Vagina (tissue), 2 donors: Measurements from ENCODE around the gene MEX3A. TPM values are rescaled to one million over a fixed set of nuclear protein-coding genes. Genes with fewer than 3 reads are reported as not detected.
"Not testable (repeated sequence)": the region's sequence is repeated elsewhere in the genome, so short reads cannot be mapped to it uniquely, and the experiment has no call there.

ENCODE experiments used
- DNase-seq, 2 donors: peaks; one replicate each; pipeline ENCODE4 v3.0.0-alpha.2; 2017; ENCODE audit errors: extremely low spot score in 2 of 2
- H3K27ac ChIP-seq: fragments of 200-600 bp; sonication (generic); one replicate; pipeline ENCODE4 v1.5.1; 2019
- H3K27me3 ChIP-seq: fragments of 200-600 bp; sonication (generic); one replicate; pipeline ENCODE4 v1.5.1; 2019
- H3K36me3 ChIP-seq, 2 donors: fragments of 200-600 bp; sonication (generic); one replicate each; pipeline ENCODE4 v1.5.1; 2017 to 2019
- H3K4me1 ChIP-seq: fragments of 200-600 bp; sonication (generic); one replicate; pipeline ENCODE4 v1.5.1; 2019
- H3K4me3 ChIP-seq, 2 donors: fragments of 200-600 bp; sonication (generic); 1 replicate in 1 of 2; 2 replicates in 1 of 2; pipeline ENCODE4 v1.5.1; 2016 to 2019
- H3K9me3 ChIP-seq: fragments of 200-600 bp; sonication (generic); one replicate; pipeline ENCODE4 v1.5.1; 2019
- CTCF ChIP-seq, 3 experiments: fragments of 450-650 bp in 2 of 3; fragments of 200-600 bp in 1 of 3; sonication (generic) in 1 of 3; IDR thresholded peaks; one replicate each; pipeline ENCODE4 v1.5.1; 2017 to 2019; ENCODE audit warnings: antibody characterized with exemption in 3 of 3, mild to moderate bottlenecking in 2 of 3, moderate library complexity in 2 of 3
- POLR2A ChIP-seq, 2 donors: fragments of 450-650 bp; IDR thresholded peaks; one replicate each; pipeline ENCODE4 v1.6.1; 2017; ENCODE audit warnings: antibody characterized with exemption in 2 of 2, mild to moderate bottlenecking in 2 of 2, moderate library complexity in 2 of 2
- POLR2AphosphoS5 ChIP-seq, 2 donors: sonication (generic); formaldehyde crosslinking; IDR thresholded peaks; one replicate each; pipeline ENCODE4 v1.9.0; 2017; ENCODE audit warnings: antibody characterized with exemption in 2 of 2, mild to moderate bottlenecking in 2 of 2, low read depth in 1 of 2; ENCODE audit not compliant: insufficient read depth in 1 of 2
- intact Hi-C: fragments of 100-400 bp; cut with DNase I; formaldehyde crosslinking; loops from one replicate; pipeline ENCODE4 v1.15.1; 2023
- total RNA-seq: library from RNA; depleted of rRNA; stranded (reverse); fragments of >200 nt; gene quantifications from one replicate; pipeline ENCODE4 v1.2.3, GENCODE V29; 2016

MEX3A gene
- total RNA-seq, 1 donor from 2014 or later: 1.2 TPM

- DNase-seq: no peak
- Histone ChIP-seq H3K4me3 (no peak overlapping the region), H3K36me3 (peaks cover 0 to 23% of the 10 kb centered on the region in 2 donors), H3K4me1 (peaks cover 12% of the 10 kb centered on the region), H3K27me3 (no peaks in the 10 kb centered on the region), H3K9me3 (no peaks in the 10 kb centered on the region), H3K27ac (no peak overlapping the region)
- TF ChIP-seq POLR2A (IDR thresholded peaks at IDR 0.05): no peak
- TF ChIP-seq POLR2AphosphoS5 (IDR thresholded peaks at IDR 0.05; ENCODE audit: insufficient read depth in 1 of 2, low read depth in 1 of 2): no peak
- no peak for TF ChIP-seq CTCF (IDR thresholded peaks at IDR 0.05)
- intact Hi-C loops: no loop called here
Observed at GRCh38 chr1:156048663-156049258, 33.5 kb downstream of the MEX3A start.

- H3K36me3 ChIP-seq: peaks cover 0 to 47% of the 10 kb centered on the region in 2 donors
- no peaks in the 10 kb centered on the region for H3K4me1 ChIP-seq
- no peak overlapping the region for H3K4me3 ChIP-seq
- no peak for DNase-seq
- H3K27ac ChIP-seq: no peak overlapping the region
- H3K27me3 ChIP-seq: no peaks in the 10 kb centered on the region
- H3K9me3 ChIP-seq: no peaks in the 10 kb centered on the region
- TF ChIP-seq POLR2A (IDR thresholded peaks at IDR 0.05) (no peak), POLR2AphosphoS5 (IDR thresholded peaks at IDR 0.05; ENCODE audit: insufficient read depth in 1 of 2, low read depth in 1 of 2) (no peak), CTCF (IDR thresholded peaks at IDR 0.05) (no peak)
- intact Hi-C loops: no loop called here
Observed at GRCh38 chr1:156045076-156045475, 37.2 kb downstream of the MEX3A start.

- Histone ChIP-seq H3K4me3 (no peak overlapping the region), H3K4me1 (no peaks in the 10 kb centered on the region), H3K36me3 (peaks cover 0 to 37% of the 10 kb centered on the region in 2 donors), H3K27ac (no peak overlapping the region), H3K9me3 (no peaks in the 10 kb centered on the region), H3K27me3 (no peaks in the 10 kb centered on the region)
- intact Hi-C loops: no loop called here
- DNase-seq: no peak
- TF ChIP-seq POLR2AphosphoS5 (IDR thresholded peaks at IDR 0.05; ENCODE audit: insufficient read depth in 1 of 2, low read depth in 1 of 2): no peak
- no peak for TF ChIP-seq CTCF (IDR thresholded peaks at IDR 0.05)
- TF ChIP-seq POLR2A (IDR thresholded peaks at IDR 0.05): no peak
Observed at GRCh38 chr1:156042828-156043227, 39.4 kb downstream of the MEX3A start.

- H3K4me3 ChIP-seq, H3K27ac ChIP-seq, H3K27me3 ChIP-seq, intact Hi-C loops, H3K4me1 ChIP-seq, DNase-seq, H3K9me3 ChIP-seq: not testable (repeated sequence)
- peaks cover 0 to 21% of the 10 kb centered on the region in 2 donors for H3K36me3 ChIP-seq
Observed at GRCh38 chr1:156034991-156035390, 47.3 kb downstream of the MEX3A start.

- H3K9me3 ChIP-seq: no peaks in the 10 kb centered on the region
- no peak overlapping the region for H3K4me3 ChIP-seq
- no peaks in the 10 kb centered on the region for H3K27me3 ChIP-seq
- peaks cover 0 to 14% of the 10 kb centered on the region in 2 donors for H3K36me3 ChIP-seq
- intact Hi-C loops: no loop called here
- no peaks in the 10 kb centered on the region for H3K4me1 ChIP-seq
- DNase-seq: no peak
- TF ChIP-seq POLR2A (IDR thresholded peaks at IDR 0.05) (no peak), CTCF (IDR thresholded peaks at IDR 0.05) (no peak), POLR2AphosphoS5 (IDR thresholded peaks at IDR 0.05; ENCODE audit: insufficient read depth in 1 of 2, low read depth in 1 of 2) (no peak)
- no peak overlapping the region for H3K27ac ChIP-seq
Observed at GRCh38 chr1:156033011-156033410, 49.3 kb downstream of the MEX3A start.
